Astrocyte of the spinal cord (primary cell): ENCODE measurements around the gene OR10H1.

ENCODE experiments used
- DNase-seq: peaks from one replicate; pipeline ENCODE4 v3.0.0; 2011; ENCODE audit warnings: low read depth, low spot score
- H3K4me3 ChIP-seq: 2 replicates; pipeline ENCODE4 v1.5.1; 2011; ENCODE audit warnings: low read depth, mild to moderate bottlenecking, low read length, moderate library complexity
- in situ Hi-C: cut with HindIII; loops from 2 replicates; pipeline ENCODE4 v1.10.0; 2017; ENCODE audit warnings: low sequenced_read_pairs
- TF ChIP-seq, protein P1 (sequence below): IDR thresholded peaks from 2 replicates; pipeline ENCODE4 v1.5.1; 2012; ENCODE audit warnings: low read depth, mild to moderate bottlenecking, low read length, inconsistent platforms

OR10H1 gene, protein sequence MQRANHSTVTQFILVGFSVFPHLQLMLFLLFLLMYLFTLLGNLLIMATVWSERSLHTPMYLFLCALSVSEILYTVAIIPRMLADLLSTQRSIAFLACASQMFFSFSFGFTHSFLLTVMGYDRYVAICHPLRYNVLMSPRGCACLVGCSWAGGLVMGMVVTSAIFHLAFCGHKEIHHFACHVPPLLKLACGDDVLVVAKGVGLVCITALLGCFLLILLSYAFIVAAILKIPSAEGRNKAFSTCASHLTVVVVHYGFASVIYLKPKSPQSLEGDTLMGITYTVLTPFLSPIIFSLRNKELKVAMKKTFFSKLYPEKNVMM

DNA sequence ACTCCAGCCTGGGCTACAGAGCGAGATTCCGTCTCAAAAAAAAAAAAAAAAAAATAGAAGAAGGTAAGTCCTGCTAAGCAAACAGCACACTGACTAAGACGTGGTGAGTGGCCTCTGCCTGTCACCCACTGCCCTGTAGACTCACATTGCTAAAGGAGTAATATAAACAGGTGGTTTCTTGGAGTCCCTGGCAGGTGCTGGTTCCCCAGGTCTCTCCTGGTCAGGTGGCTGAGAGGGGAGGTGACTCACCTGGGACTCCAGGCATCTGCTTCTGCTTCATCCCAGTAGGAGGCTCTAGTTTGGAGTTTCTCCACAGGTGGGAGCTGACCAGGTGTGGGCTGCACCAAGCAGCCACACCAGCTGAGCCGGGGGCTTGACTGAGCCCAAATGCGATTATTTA, at the start of gene OR10H1:
Gene OR10H1, minus strand, starts transcription at position 359 of the 400 bp plus-strand sequence. CDS start 7,627 bp downstream, outside the sequence.
- no peak for DNase-seq
- in situ Hi-C loops: no loop called here
- no peak within 1 kb of the TSS for H3K4me3 ChIP-seq
- TF ChIP-seq, protein P1, sequence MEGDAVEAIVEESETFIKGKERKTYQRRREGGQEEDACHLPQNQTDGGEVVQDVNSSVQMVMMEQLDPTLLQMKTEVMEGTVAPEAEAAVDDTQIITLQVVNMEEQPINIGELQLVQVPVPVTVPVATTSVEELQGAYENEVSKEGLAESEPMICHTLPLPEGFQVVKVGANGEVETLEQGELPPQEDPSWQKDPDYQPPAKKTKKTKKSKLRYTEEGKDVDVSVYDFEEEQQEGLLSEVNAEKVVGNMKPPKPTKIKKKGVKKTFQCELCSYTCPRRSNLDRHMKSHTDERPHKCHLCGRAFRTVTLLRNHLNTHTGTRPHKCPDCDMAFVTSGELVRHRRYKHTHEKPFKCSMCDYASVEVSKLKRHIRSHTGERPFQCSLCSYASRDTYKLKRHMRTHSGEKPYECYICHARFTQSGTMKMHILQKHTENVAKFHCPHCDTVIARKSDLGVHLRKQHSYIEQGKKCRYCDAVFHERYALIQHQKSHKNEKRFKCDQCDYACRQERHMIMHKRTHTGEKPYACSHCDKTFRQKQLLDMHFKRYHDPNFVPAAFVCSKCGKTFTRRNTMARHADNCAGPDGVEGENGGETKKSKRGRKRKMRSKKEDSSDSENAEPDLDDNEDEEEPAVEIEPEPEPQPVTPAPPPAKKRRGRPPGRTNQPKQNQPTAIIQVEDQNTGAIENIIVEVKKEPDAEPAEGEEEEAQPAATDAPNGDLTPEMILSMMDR: no peak

- H3K4me3 ChIP-seq: no peak overlapping the region
- no peak for DNase-seq
- TF ChIP-seq, protein P1: no peak
- in situ Hi-C loops: no loop called here
Measured at GRCh38 chr19:15864824-15865223, 49.4 kb upstream of the OR10H1 start.

DNA sequence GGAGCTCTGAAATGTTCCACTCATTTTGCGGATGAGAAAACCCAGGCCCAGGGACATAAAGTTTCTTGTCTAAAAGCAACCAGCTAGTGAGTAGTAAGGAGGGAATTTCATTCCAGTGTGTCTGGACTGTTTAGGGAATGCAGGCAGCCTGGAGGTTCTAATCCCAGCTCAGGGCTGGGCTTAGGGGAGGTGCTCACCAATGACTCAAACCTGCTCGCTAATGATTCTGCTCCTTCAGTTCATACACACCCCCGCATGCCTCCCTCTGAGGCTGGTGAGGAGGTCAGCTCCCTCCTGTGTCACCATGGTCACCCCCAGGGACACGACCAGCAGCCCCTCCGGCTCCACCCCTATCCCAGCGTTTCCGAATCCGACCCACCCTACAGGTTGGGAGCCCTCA, 47.8 kb upstream of the OR10H1 start:
- H3K4me3 ChIP-seq: no peak overlapping the region
- TF ChIP-seq, protein P1: no peak
- no peak for DNase-seq
- in situ Hi-C loops: no loop called here

- no peak for DNase-seq
- in situ Hi-C loops: no loop called here
- H3K4me3 ChIP-seq: no peak overlapping the region
- TF ChIP-seq, protein P1: no peak
Measured at GRCh38 chr19:15862444-15862843, 47.0 kb upstream of the OR10H1 start.

DNA sequence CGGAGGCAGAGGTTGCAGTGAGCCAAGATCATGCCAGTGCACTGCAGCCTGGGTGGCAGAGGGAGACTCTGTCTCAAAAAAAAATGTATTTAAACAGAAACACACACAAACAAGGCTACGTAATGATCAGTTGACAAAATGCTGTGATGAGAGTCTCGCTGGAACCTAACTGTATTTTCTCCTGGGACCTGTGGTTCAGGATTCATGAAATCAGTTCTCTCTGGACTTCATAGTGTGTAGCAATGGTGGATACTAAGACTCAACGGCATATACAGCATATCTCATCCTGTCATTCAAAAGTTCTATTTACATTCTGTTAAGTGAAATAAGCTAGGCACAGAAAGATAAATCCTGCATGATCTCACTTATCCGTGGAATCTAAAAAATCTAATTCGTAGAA, 45.1 kb upstream of the OR10H1 start:
- in situ Hi-C loops: no loop called here
- no peak overlapping the region for H3K4me3 ChIP-seq
- TF ChIP-seq, protein P1: no peak
- DNase-seq: no peak

GRCh38 chr19:15859187-15859586, 43.7 kb upstream of the OR10H1 start:
- no peak for DNase-seq
- H3K4me3 ChIP-seq: no peak overlapping the region
- in situ Hi-C loops: no loop called here
- TF ChIP-seq, protein P1: no peak

- H3K4me3 ChIP-seq: no peak overlapping the region
- no peak for DNase-seq
- TF ChIP-seq, protein P1: no peak
- in situ Hi-C loops: no loop called here
Measured at GRCh38 chr19:15850385-15850784, 34.9 kb upstream of the OR10H1 start.
